Activated CD8-positive, alpha-beta memory T cell treated with anti-CD3 and anti-CD28 coated beads for 4 hours (primary cell): Measurements from ENCODE around the gene ADRA1B.

Source experiments
- DNase-seq, 2 donors: peaks; one replicate each; pipeline ENCODE4 v3.0.0-alpha.2; 2020; ENCODE audit warnings: low read depth in 2 of 2

The ADRA1B gene

DNA sequence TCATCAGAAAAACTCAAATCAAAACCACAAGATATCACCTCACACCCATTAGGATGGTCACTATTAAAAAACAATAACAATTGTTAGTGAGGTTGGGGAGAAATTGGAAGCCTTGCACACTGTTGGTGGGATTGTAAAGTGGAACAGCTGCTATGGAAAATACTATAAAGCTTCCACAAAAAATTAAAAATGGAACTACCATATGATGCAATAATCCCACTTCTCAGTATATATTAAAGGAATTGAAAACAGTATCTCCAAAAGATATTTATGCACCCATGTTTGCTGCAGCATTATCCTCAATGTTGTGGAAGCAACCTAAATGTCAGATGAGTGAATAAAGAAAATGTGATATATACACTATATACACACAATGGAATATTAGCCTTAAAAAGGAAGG, 14.5 kb upstream of the ADRA1B start:
- no peak for DNase-seq

GRCh38 chr5:159902444-159903121, 13.7 kb upstream of the ADRA1B start:
- DNase-seq: no peak

DNA sequence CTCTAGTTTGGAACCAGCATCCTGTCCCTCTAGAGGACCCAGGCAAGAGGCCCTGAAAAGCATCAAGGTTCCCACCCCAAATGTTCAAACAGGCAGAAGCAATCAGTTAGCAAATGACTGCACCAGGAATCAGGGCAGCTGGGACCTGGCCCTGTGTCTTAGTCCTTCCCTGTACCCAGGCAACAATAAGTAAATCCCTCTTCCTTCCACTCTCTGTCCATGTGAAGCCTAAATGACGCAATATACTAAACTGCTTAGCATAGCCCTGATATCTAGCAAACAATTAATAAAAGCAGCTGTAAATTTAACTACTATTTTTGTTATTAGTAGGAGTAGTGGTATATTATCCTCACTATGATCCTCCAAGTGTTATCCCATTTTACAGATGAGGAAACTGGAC, 13.2 kb upstream of the ADRA1B start:
- DNase-seq: no peak

DNA sequence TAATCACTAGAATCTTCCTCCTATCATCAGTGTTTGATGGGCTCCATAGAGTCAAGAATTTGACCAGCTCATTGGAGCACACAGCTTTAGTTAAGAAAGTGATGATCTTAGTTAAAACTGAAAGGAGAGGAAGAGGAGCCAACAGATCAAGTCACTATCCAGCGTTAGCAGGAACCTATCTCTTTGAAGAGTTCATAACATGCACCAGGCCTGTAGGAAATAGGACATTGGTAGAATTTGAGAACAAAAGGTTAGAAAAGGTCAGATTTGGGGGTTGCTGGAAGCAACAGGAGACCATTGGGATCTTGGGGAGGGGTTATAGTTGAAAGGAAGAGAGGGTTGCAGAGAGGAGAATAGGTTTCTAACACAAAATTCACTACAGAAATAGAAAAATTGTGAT, 11.4 kb upstream of the ADRA1B start:
- DNase-seq: no peak

GRCh38 chr5:159905496-159905895, 10.8 kb upstream of the ADRA1B start:
- DNase-seq: no peak

DNA sequence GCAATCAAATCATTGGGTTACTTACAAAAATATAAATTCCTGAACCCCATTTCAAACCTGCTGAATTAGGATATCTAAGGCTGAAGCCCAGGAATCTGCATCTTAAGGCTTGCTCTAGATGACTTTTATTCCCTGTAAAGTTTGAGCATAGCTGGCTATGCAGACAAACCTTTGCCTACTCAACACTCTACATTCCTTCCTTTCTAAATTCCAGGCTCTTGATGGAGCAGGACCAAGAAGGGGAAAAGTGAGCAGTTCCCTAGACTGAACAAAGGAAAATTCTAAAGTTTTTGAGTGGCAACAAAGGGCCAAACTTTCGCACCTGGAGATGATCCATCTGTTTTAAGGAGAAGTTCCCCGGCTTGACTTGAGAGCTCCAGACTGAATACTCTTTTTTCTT, 9.8 kb upstream of the ADRA1B start:
- DNase-seq: no peak

DNA sequence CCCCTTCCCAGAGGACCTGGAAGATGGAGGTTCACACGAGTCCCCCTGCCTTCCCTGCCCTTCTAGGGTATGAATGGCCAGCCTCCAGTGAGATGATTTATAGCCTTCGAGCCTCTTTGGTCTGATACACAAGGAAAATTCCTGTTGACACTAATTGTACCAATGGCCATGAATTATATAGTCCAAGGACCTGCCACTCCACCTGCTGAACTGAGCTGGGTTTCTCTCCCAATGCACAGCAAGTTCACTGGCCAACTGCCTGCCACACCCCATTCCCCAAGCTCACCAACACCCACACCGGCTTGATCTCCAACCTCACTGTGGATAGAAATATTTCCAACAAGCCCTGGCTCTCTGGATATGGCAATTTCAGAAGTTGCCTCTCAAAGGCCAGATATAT, 9.3 kb upstream of the ADRA1B start:
- no peak for DNase-seq

DNA sequence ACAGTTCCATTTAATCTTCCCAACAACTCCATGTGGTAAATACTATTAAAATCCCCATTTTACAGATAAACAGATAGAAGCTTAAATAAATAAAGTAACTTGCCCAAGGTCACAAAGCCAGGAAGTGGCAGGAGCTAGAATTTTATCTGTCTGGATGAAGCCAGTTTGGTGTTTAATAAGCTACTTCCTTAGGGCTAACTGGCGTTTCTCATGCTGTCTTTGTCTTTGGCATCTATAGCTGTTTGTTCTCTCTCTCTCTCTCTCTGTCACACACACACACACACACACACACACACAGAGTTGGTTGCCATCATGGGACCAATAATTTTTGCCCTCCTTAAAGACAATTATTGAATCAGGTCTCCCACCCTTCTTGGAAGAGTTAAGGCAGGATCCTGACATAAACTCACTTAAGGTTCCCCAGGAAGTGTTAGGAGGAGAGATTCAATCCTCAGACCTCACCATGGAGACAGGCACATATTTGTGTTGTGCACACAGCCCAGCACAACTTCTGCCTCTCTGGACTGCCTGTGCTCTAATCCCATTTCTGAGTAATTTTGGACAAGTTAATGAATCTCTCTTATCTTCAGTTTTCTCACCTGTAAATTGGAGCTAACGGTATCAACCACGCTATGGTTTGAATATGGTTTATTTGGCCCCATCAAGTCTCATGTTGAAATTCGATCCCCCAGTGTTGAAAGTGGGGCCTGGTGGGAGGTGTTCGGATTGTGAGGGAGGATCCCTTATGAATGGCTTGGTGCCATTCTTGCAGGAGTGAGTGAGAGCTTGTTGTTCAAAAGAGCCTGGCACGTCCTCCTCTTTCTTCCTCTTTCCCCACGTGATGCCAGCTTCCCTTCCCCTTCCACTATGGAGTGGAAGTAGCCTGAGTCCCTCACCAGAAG, 8.3 kb upstream of the ADRA1B start:
- no peak for DNase-seq

- no peak for DNase-seq
Observed at GRCh38 chr5:159908591-159908940, 7.7 kb upstream of the ADRA1B start.

- DNase-seq: no peak
Observed at GRCh38 chr5:159909126-159909525, 7.2 kb upstream of the ADRA1B start.

DNA sequence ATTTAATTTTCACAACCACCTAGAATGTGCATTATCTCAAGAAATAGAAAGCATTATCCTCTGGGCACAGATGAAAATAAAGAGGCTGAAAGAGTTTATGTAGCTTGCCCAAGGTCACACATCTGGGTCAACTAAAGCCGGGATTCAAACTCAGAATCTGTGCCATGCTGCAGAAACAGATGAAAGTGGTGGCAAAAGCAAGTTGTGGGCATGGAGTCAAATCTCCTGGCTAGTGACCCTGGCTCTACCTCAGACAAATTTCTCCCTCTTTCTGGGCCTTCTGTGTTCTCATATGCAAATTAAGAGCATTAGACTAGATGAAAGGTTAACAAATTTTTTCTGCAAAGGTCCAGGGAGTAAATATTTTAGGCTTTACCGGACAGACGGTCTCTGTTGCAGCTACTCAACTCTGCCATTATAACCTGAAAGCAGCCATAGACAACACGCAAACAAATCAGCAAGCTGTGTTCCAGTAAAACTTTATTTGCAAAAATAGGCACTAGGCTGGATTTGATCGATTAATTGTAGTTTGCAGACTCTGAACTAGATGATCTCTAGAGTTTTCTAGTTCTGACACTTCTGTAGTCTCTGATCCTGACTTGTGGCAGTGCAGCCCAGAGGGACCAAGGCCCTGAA, 6.0 kb upstream of the ADRA1B start:
- no peak for DNase-seq

- DNase-seq: no peak
Observed at GRCh38 chr5:159910843-159911229, 5.4 kb upstream of the ADRA1B start.

DNA sequence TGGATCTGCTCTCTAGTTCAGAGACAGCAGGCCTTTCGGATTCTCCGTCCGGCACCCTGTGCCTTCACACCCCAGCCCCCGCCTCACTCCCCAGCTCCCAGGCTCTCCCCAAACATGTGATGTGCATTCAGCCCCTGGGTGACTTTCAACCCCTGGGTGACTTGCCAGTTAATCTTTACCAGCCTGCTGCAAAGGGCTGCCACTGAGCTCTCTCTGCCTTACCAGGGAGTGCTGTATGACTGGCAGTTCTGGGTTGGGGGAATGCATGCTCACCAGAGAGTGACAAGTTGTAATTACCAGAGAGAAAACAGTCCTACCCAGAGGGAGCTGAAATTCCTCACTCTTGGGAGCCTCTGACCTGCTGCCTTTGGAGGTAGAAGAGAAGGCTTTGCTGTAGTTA, 4.9 kb upstream of the ADRA1B start:
- no peak for DNase-seq

DNA sequence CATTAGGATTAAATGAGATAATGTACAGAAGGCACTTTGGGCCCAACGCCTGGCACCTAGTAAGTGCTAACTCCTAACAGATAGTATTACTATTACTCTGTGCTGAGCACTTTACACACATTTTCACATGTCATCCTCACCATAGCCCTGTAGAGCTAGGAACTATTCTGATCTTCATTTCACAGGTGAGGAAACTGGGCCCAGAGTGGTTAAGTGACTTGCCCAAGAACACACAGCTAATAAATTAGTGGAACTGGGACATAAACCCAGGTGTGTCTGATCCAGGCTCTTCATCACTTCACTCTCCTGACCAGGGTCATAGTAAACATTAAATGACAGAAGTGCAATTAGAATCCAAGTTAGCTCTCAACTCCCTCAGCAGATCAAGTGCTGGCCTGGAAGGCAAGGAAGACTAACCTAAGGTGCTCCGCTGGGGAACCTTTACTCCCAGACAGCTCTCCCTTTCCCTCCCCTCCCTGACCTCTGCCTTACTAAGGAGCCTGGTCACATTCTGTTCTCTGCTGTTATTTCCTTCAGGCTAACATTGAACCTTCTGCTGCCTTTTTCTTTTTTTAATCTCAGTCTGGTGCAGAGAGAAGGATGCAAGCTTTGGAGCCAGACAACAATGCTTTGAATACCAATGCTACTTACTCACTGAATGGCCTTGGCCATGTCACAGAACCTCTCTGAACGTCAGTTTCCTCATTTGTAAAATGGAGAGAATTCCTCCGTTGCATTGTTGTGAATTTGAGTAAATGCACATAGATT, 4.1 kb upstream of the ADRA1B start:
- no peak for DNase-seq

- DNase-seq: no peak
Observed at GRCh38 chr5:159913048-159913447, 3.2 kb upstream of the ADRA1B start.

GRCh38 chr5:159913501-159913900, 2.8 kb upstream of the ADRA1B start:
- DNase-seq: no peak

GRCh38 chr5:159916841-159917761, 819 bp downstream of the ADRA1B start:
- DNase-seq: no peak

DNA sequence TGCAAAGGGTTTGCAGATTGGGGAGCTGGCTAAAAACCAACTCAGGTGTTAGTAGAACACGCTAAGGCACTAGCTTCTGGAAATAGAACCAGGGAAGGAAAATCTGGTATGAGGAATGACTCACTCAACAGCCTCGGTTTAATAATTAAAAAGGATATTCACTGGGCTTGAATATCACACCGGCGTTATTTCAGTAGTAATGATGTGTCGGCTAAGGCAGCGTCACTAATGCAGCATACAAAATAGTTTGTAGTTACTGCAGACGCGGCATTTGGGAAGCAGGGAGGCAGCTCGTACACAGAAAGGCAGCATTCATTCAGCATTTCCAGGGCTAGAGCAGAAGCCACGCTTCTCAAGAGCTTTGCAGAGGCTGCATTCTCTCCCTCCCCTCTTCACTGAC, 1.7 kb downstream of the ADRA1B start:
- DNase-seq: no peak

- DNase-seq: no peak
Observed at GRCh38 chr5:159921721-159922120, 5.4 kb downstream of the ADRA1B start.

GRCh38 chr5:159923008-159923407, 6.7 kb downstream of the ADRA1B start:
- DNase-seq: no peak
